OCI-LY1 (cell line): ENCODE measurements around the gene OVOL2.

Experiments used
- CTCF ChIP-seq: fragments of 200-600 bp; sonication (generic), shearing (Covaris generic); IDR thresholded peaks from 2 replicates; pipeline ENCODE4 v1.5.1; 2017; ENCODE audit warnings: mild to moderate bottlenecking, antibody characterized with exemption, low read length, moderate library complexity, mixed read lengths
- EZH2 ChIP-seq: fragments of 200-600 bp; sonication (generic), shearing (Covaris generic); IDR thresholded peaks from 2 replicates; pipeline ENCODE4 v1.8.0; 2017; ENCODE audit warnings: borderline replicate concordance, mixed run types, mild to moderate bottlenecking, antibody characterized with exemption, low read length, moderate library complexity, mixed read lengths

- no peak for TF ChIP-seq CTCF
- TF ChIP-seq EZH2: no peak
These were observed 39.6 kb downstream of the OVOL2 start for GRCh38 chr20:18018100-18018499.
